MM.1S (cell line): ENCODE measurements around the gene TAF11L13.

Experiments used
- DNase-seq: peaks from one replicate; pipeline ENCODE4 v3.0.0-alpha.2; 2015
- H2AFZ ChIP-seq: fragments of 300-600 bp; sonication (generic); 2 replicates; pipeline ENCODE4 v1.6.0; 2016; ENCODE audit warnings: antibody characterized with exemption, low read length
- H3F3A ChIP-seq: fragments of 300-600 bp; sonication (generic); 2 replicates; pipeline ENCODE4 v1.6.1; 2016; ENCODE audit warnings: mild to moderate bottlenecking, antibody characterized with exemption, low read length, moderate library complexity, mixed read lengths; ENCODE audit not compliant: insufficient read depth
- H3K27ac ChIP-seq: fragments of 300-600 bp; sonication (generic); 2 replicates; pipeline ENCODE4 v1.5.1; 2016; ENCODE audit warnings: mild to moderate bottlenecking, low read length
- H3K27me3 ChIP-seq: fragments of 300-600 bp; sonication (generic); replicated peaks from 2 replicates; pipeline ENCODE4 v1.6.0; 2016; ENCODE audit warnings: low read length; ENCODE audit not compliant: insufficient read depth
- H3K36me3 ChIP-seq: fragments of 300-600 bp; sonication (generic); replicated peaks from 2 replicates; pipeline ENCODE4 v1.6.1; 2016; ENCODE audit warnings: mild to moderate bottlenecking, low read length, mixed read lengths; ENCODE audit not compliant: insufficient read depth
- H3K4me1 ChIP-seq: fragments of 300-600 bp; sonication (generic); 2 replicates; pipeline ENCODE4 v1.6.1; 2016; ENCODE audit warnings: low read length, mixed read lengths
- H3K4me2 ChIP-seq: fragments of 300-600 bp; sonication (generic); 2 replicates; pipeline ENCODE4 v1.6.0; 2016; ENCODE audit warnings: low read depth, low read length
- H3K4me3 ChIP-seq: fragments of 300-600 bp; sonication (generic); 2 replicates; pipeline ENCODE4 v1.5.1; 2016; ENCODE audit warnings: low read length, mixed read lengths
- H3K79me2 ChIP-seq: fragments of 300-600 bp; sonication (generic); 2 replicates; pipeline ENCODE4 v1.6.1; 2016; ENCODE audit warnings: mixed run types, low read length, mixed read lengths
- H3K9ac ChIP-seq: fragments of 300-600 bp; sonication (generic); 2 replicates; pipeline ENCODE4 v1.6.1; 2016; ENCODE audit warnings: low read length, mixed read lengths
- H3K9me2 ChIP-seq: fragments of 300-600 bp; sonication (generic); replicated peaks from 2 replicates; pipeline ENCODE4 v1.6.1; 2016; ENCODE audit warnings: mild to moderate bottlenecking, low read length, mixed read lengths; ENCODE audit not compliant: insufficient read depth
- H3K9me3 ChIP-seq: fragments of 300-600 bp; sonication (generic); replicated peaks from 2 replicates; pipeline ENCODE4 v1.6.1; 2016; ENCODE audit warnings: mild to moderate bottlenecking, low read length, mixed read lengths; ENCODE audit not compliant: insufficient read depth
- H4K20me1 ChIP-seq: fragments of 300-600 bp; sonication (generic); 2 replicates; pipeline ENCODE4 v1.6.1; 2016; ENCODE audit warnings: mild to moderate bottlenecking, low read length, moderate library complexity, mixed read lengths; ENCODE audit not compliant: insufficient read depth
- EZH2 ChIP-seq: fragments of 300-600 bp; sonication (generic); optimal IDR thresholded peaks from 2 replicates; pipeline ENCODE3; 2017; ENCODE audit warnings: low read depth, mild to moderate bottlenecking, antibody characterized with exemption, low read length, mixed read lengths
- EZH2phosphoT487 ChIP-seq: fragments of 300-600 bp; sonication (generic); IDR thresholded peaks from 2 replicates; pipeline ENCODE4 v1.6.1; 2018; ENCODE audit warnings: antibody characterized with exemption, low read length
- TF ChIP-seq, protein P1 (sequence below): fragments of 300-600 bp; sonication (generic); IDR thresholded peaks from 2 replicates; pipeline ENCODE4 v1.5.1; 2016; ENCODE audit warnings: antibody characterized with exemption, low read length, mixed read lengths

The TAF11L13 gene

DNA sequence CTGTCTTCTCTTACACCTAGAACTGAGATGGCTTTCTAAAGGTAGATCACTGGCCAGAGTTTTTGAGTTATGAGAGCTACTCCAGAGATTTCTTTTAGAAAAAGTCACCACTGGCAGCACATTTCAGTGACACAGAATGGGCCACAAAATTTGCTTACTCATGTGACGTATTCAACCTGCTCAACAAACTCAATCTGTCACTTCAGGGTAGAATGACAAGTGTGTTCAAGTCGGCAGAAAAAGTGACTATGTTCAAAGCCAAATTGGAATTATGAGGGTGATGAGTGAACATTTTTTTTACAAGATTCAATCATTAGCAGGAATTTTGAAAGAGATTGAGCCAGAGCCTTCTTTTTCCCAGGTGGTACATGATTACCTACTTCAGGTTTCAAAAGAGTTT lies 48.8 kb downstream of the TAF11L13 start:
- H3K9me2 ChIP-seq: no peaks in the 10 kb centered on the region
- no peaks in the 10 kb centered on the region for H3F3A ChIP-seq
- no peaks in the 10 kb centered on the region for H3K27me3 ChIP-seq
- no peak overlapping the region for H3K9ac ChIP-seq
- no peak overlapping the region for H3K27ac ChIP-seq
- DNase-seq: no peak
- H2AFZ ChIP-seq: no peak overlapping the region
- no peak overlapping the region for H3K4me3 ChIP-seq
- no peaks in the 10 kb centered on the region for H3K4me1 ChIP-seq
- TF ChIP-seq EZH2phosphoT487: no peak
- TF ChIP-seq, protein P1, sequence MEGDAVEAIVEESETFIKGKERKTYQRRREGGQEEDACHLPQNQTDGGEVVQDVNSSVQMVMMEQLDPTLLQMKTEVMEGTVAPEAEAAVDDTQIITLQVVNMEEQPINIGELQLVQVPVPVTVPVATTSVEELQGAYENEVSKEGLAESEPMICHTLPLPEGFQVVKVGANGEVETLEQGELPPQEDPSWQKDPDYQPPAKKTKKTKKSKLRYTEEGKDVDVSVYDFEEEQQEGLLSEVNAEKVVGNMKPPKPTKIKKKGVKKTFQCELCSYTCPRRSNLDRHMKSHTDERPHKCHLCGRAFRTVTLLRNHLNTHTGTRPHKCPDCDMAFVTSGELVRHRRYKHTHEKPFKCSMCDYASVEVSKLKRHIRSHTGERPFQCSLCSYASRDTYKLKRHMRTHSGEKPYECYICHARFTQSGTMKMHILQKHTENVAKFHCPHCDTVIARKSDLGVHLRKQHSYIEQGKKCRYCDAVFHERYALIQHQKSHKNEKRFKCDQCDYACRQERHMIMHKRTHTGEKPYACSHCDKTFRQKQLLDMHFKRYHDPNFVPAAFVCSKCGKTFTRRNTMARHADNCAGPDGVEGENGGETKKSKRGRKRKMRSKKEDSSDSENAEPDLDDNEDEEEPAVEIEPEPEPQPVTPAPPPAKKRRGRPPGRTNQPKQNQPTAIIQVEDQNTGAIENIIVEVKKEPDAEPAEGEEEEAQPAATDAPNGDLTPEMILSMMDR: no peak
- no peak for TF ChIP-seq EZH2
- no peaks in the 10 kb centered on the region for H3K9me3 ChIP-seq
- H4K20me1 ChIP-seq: no peaks in the 10 kb centered on the region
- no peak overlapping the region for H3K4me2 ChIP-seq
- no peaks in the 10 kb centered on the region for H3K36me3 ChIP-seq
- H3K79me2 ChIP-seq: no peaks in the 10 kb centered on the region
